Pancreas (tissue), 10 donors: Measurements from ENCODE around the gene ZNF888. TPM values are rescaled to one million over a fixed set of nuclear protein-coding genes. Genes with fewer than 3 reads are reported as not detected.
A peak's percentile ranks its signal among the peaks of the same experiment; 100 is the strongest.
"Not testable (repeated sequence)": the region's sequence is repeated elsewhere in the genome, so short reads cannot be mapped to it uniquely, and the experiment has no call there.

Source experiments
- ATAC-seq, 4 donors: fragments of 200-7000 bp; cut with Tn5 transposase; one replicate each; pipeline versions ENCODE4 v1.8.0 to v1.9.1; 2020; ENCODE audit warnings: mild to moderate bottlenecking in 4 of 4, moderate library complexity in 4 of 4
- DNase-seq, 6 donors: peaks; one replicate each; pipeline ENCODE4 v3.0.0-alpha.2; 2020
- FAIRE-seq: peaks from 2 replicates; lab custom pipeline; 2012; peaks lifted over from hg19 to GRCh38; lab: Jason Lieb, UNC
- H3K27ac ChIP-seq, 4 donors: fragments of 200-600 bp; sonication (generic); 1 replicate in 3 of 4; 2 replicates in 1 of 4; pipeline versions ENCODE4 v1.5.0 to v1.8.0; 2020
- H3K27me3 ChIP-seq, 4 donors: fragments of 200-600 bp; one replicate each; pipeline ENCODE4 v1.8.0; 2021
- H3K36me3 ChIP-seq, 3 donors: fragments of 200-600 bp; sonication (generic) in 1 of 3; one replicate each; pipeline versions ENCODE4 v1.5.0 to v1.8.0; 2020 to 2021
- H3K4me1 ChIP-seq, 3 donors: fragments of 200-600 bp; one replicate each; pipeline ENCODE4 v1.8.0; 2021
- H3K4me3 ChIP-seq, 4 donors: fragments of 200-600 bp; sonication (generic) in 2 of 4; one replicate each; pipeline versions ENCODE4 v1.5.0 to v1.8.0; 2020 to 2021
- H3K9me3 ChIP-seq, 4 donors: fragments of 200-600 bp; one replicate each; pipeline ENCODE4 v1.8.0; 2021
- WGBS, 2 donors: extraction: QIAGEN DNeasy Blood & Tissue Kit; methylation state at CpG; one replicate each; pipeline ENCODE4 v1.1.7; 2013; 5-methylcytosine and 5-hydroxymethylcytosine counted together
- intact Hi-C, 3 donors: fragments of 100-400 bp; cut with DNase I; formaldehyde crosslinking; loops; one replicate each; pipeline versions ENCODE4 v1.11.1 to v1.14.2; 2022
- polyA plus RNA-seq, 2 donors: library from polyadenylated mRNA; stranded (reverse); fragments of 200-250 nt; gene quantifications; one replicate each; pipeline ENCODE4 v1.2.3, GENCODE V29; 2013
- total RNA-seq, 6 donors: library from RNA; stranded (reverse); fragmentation: NEBNext Ultra II Directional in 4 of 6; extraction: Animal tissue kit (Norgen Biotek cat#: 25700) in 4 of 6; gene quantifications; one replicate each; pipeline versions ENCODE4 v1.2.1 to v1.2.4, GENCODE V29; 2021 to 2023
- TF ChIP-seq, protein P1 (sequence below), 4 donors: fragments of 200-600 bp; sonication (generic) in 3 of 4; IDR thresholded peaks; one replicate each; pipeline versions ENCODE4 v1.5.0 to v1.8.0; 2021; ENCODE audit warnings: antibody characterized with exemption in 4 of 4
- donor health status: healthy with polysubstance abuse.
- donor health status: DM: no; HTN: no; CAD: no; lungs with moderate emphysema.
- donor health status: DM: no; HTN: no; CAD: no.
- donor health status: control.
- donor health status: control.
- donor health status: Bipolar disorder and iron deficiency.
- donor health status: DM: yes; HTN: yes; CAD: no.
- donor health status: DM: no; HTN: no; CAD: no.
- donor health status: DM: no; HTN: no; CAD: no.
- donor health status: DM: yes; HTN: yes; CAD: no.

The ZNF888 gene
- total and polyA plus RNA-seq, 8 donors = 4.0 to 10.8 (median 5.4) TPM

DNA sequence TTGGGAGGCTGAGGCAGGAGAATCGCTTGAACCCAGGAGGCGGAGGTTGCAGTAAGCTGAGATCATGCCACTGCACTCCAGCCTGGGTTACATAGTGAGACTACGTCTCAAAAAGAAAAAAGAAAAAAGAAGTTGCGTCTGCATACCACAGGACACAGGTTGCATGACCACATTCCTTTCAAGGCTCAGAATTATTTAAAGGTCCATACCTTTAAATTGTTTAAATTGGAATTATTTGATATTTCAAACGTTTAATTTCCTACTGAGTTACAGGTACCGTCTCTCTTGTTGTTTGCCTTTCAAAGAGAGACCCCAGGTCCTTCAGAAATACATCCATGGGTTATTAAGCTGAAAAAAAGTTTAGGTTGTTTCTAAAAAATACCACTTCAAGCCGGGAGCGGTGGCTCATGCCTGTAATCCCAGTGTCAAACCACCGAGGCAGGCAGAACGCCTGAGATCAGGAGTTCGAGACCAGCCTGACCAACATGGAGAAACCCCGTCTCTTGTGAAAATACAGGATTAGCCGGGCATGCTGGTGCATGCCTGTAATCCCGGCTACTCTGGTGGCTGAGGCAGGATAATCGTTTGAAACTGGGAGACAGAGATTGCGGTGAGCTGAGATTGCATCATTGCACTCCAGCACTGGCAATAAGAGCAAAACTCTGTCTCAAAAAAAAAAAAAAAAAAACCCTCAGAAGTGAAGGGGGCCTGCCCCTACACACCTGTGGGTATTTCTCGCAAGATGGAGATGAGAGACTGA is 20.8 kb upstream of the ZNF888 start:
- TF ChIP-seq, protein P1, sequence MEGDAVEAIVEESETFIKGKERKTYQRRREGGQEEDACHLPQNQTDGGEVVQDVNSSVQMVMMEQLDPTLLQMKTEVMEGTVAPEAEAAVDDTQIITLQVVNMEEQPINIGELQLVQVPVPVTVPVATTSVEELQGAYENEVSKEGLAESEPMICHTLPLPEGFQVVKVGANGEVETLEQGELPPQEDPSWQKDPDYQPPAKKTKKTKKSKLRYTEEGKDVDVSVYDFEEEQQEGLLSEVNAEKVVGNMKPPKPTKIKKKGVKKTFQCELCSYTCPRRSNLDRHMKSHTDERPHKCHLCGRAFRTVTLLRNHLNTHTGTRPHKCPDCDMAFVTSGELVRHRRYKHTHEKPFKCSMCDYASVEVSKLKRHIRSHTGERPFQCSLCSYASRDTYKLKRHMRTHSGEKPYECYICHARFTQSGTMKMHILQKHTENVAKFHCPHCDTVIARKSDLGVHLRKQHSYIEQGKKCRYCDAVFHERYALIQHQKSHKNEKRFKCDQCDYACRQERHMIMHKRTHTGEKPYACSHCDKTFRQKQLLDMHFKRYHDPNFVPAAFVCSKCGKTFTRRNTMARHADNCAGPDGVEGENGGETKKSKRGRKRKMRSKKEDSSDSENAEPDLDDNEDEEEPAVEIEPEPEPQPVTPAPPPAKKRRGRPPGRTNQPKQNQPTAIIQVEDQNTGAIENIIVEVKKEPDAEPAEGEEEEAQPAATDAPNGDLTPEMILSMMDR (IDR thresholded peaks at IDR 0.05) = no peak
- DNase-seq (no peak), FAIRE-seq (no peak), ATAC-seq (no peak)
- H3K4me1 ChIP-seq = peaks cover 0 to 4% (median 3%) of the 10 kb centered on the region in 3 donors
- H3K9me3 ChIP-seq = peaks cover 0 to 11% (median 0%) of the 10 kb centered on the region in 4 donors
- no peaks in the 10 kb centered on the region for H3K36me3 ChIP-seq
- H3K27me3 ChIP-seq = no peaks in the 10 kb centered on the region
- 45 to 51% methylated on average over 17 of the region's 17 CpGs for WGBS, 2 donors
- intact Hi-C loops = no loop called here
- peak overlapping the region in 3 of 4 donors; percentile 49 to 84 (median 71) for H3K27ac ChIP-seq
- no peak overlapping the region for H3K4me3 ChIP-seq

DNA sequence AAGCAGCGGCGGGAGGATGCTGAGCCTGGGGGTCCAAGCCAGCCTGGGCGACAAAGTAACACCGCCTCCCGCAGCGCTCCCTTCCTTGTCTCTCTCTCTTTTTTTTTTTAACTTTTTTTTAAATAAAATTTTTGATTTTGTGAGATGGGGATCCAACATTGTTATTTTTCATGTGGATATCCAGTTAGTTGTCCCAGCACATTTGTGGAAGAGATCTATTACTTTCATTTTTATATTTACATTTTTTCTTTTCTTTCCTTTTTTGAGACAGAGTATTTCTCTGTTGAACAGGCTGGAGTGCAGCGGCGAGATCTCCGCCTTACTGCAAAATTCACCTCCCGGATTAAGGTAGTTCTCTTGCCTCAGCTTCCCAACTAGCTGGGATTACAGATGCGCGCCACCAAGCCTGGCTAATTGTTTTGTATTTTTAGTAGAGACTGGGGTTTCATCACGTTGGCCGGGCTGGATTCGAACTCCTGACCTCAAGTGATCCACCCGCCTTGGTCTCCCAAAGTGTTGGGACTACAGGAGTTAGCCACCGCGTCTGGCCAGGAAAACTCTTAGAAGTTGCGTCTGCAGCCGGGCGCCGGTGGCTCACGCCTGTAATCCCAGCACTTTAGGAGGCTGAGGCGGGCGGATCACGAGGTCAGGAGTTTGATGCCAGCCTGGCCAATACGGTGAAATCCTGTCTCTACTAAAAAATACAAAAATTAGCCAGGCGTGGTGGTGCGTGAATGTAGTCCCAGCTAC is 20.1 kb upstream of the ZNF888 start:
- Histone ChIP-seq H3K4me1 (peaks cover 0 to 6% (median 4%) of the 10 kb centered on the region in 3 donors), H3K36me3 (no peaks in the 10 kb centered on the region), H3K9me3 (peaks cover 0 to 4% (median 0%) of the 10 kb centered on the region in 4 donors), H3K27ac (peak overlapping the region; percentile 49 to 84 (median 72)), H3K4me3 (peak overlapping the region; percentile 43 to 84 (median 74)), H3K27me3 (no peaks in the 10 kb centered on the region)
- FAIRE-seq (no peak), ATAC-seq (no peak), DNase-seq (no peak)
- TF ChIP-seq, protein P1 (IDR thresholded peaks at IDR 0.05) = no peak
- WGBS, 2 donors = 63 to 67% methylated on average over 29 of the region's 29 CpGs
- intact Hi-C loops = no loop called here

DNA sequence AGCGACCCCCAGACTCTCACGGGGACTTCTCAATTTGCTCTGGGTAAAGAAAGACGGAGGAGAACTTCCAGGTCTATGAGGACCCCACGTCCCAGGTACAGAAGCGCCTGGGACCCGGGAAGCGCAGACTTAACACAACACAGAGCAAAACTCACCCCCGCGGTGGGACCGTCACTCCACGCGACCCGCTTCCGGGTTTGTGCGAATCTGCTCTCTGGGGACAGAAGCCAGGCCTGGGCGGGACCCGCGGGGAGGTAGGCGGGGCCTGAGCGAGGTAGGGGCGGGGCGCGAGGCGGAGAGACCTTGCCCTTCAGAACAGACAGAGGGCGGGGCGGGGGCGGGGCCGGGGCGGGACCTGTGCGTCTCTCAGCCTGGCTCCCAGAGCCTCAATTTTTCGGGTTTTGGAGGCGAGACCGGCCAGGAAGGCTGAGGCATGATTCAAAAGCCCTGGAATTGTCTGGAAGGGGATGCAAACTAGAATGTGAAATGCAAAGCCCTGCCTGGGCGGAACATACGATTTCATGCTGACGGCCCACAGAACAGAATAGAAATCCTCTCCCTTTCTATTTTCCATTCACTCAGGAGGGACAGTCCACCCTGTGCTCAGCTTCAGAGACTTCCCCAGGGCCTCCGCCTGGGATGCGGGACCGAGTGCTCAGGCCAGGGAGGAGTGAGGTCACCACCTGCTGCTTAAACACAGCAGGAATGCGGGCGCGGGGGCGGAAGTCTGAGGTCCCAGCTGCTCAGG is 19.3 kb upstream of the ZNF888 start:
- H3K4me1 ChIP-seq = peaks cover 0 to 13% (median 4%) of the 10 kb centered on the region in 3 donors
- FAIRE-seq = no peak
- WGBS, 2 donors = 1% methylated on average over 42 to 43 of the region's 43 CpGs

DNA sequence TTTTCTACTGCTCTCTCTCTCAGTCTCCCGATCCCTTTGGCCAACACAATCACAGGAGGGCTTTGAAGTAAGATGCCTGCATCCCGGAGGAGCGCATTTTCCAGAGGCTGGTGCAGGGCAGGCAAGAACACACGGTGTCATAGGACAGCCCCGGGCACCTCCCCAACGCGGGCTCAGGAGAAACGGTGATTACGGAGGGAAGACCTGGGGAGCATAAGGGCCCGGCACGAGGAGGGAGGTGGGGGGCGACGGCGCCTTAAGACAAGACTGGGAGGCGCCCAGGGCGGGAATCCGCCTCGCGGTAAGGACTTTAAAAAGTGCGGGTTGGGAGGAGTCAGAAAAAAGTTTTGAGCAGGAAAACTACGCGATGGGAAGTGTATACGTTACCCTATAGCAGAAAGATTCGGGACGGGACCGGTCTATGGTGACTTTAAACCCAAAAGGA is 18.7 kb upstream of the ZNF888 start:
- H3K27ac ChIP-seq = peak overlapping the region; percentile 71 to 85 (median 78)
- ATAC-seq = peak; percentile 28 to 62 (median 46)
- TF ChIP-seq, protein P1 (IDR thresholded peaks at IDR 0.05) = no peak
- H3K27me3 ChIP-seq = no peaks in the 10 kb centered on the region
- no peak for FAIRE-seq
- intact Hi-C loops = no loop called here
- DNase-seq = peak in 4 of 6 donors; percentile 38 to 64 (median 50)
- peak overlapping the region; percentile 43 to 84 (median 74) for H3K4me3 ChIP-seq
- 0 to 1% methylated on average over 26 of the region's 26 CpGs for WGBS, 2 donors
- H3K36me3 ChIP-seq = no peaks in the 10 kb centered on the region
- no peaks in the 10 kb centered on the region for H3K9me3 ChIP-seq
- peaks cover 3 to 14% (median 4%) of the 10 kb centered on the region in 3 donors for H3K4me1 ChIP-seq

More for the DNA sequence above, 19.3 kb upstream of the ZNF888 start:
- no peaks in the 10 kb centered on the region for H3K9me3 ChIP-seq
- DNase-seq (peak; percentile 92 to 98 (median 96)), ATAC-seq (peak; percentile 92 to 98 (median 96))
- H3K27me3 ChIP-seq = no peaks in the 10 kb centered on the region
- H3K36me3 ChIP-seq = no peaks in the 10 kb centered on the region
- intact Hi-C loops = no loop called here
- TF ChIP-seq, protein P1 (IDR thresholded peaks at IDR 0.05) = no peak
- peak overlapping the region; percentile 43 to 84 (median 74) for H3K4me3 ChIP-seq
- H3K27ac ChIP-seq = peak overlapping the region; percentile 71 to 85 (median 78)

DNA sequence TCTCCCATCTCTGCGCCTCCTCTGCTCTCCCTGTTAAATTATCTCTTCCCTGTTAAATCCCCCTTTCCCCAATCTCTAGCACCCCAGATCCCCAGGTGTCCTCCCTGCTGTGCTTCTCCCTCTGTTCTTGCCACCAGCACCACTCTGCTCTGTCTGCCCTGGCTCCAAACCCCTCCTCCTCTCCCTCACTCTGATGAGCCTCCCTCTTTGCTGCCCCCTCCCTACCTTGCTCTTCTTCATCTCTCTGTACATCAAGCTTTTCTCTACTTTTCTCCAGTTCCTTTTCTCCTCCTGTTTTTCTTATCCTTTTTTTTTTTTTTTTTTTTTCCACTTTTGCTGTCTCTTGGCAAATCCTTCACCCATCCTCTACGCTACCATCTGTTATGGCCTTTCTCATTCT is 18.3 kb upstream of the ZNF888 start:
- Histone ChIP-seq H3K4me3 (peak overlapping the region; percentile 43 to 84 (median 74)), H3K27ac (peak overlapping the region in 2 of 4 donors; percentile 71 to 84), H3K4me1 (peaks cover 4 to 14% (median 7%) of the 10 kb centered on the region in 3 donors)
- 42 to 45% methylated on average over 2 of the region's 2 CpGs for WGBS, 2 donors
- FAIRE-seq, H3K27me3 ChIP-seq, H3K36me3 ChIP-seq, intact Hi-C loops, H3K9me3 ChIP-seq, DNase-seq: not testable (repeated sequence)
- peak in 1 of 4 donors; percentile 12 for ATAC-seq

DNA sequence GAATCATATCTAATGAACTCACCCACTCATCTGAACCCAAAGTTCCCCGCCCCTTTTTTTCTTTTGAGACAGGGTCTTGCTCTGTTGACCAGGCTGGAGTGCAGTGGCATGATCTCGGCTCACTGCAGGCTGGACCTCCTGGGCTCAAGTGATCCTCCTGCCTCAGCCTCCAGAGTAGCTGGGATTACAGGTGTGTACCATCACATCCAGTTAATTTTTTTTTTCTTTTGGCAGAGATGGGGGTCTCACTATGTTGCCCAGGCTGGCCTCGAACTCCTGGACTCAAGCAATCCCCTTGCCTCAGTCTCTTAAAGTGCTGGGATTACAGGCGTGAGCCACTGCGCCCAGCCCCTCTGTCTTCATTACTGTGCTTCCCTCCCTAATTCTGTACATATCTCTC is 17.7 kb upstream of the ZNF888 start:
- Histone ChIP-seq H3K4me3 (peak overlapping the region in 2 of 4 donors; percentile 80 to 84), H3K4me1 (peaks cover 4 to 20% (median 13%) of the 10 kb centered on the region in 3 donors)
- H3K27ac ChIP-seq, intact Hi-C loops, H3K9me3 ChIP-seq, DNase-seq, ATAC-seq, H3K36me3 ChIP-seq, FAIRE-seq, H3K27me3 ChIP-seq: not testable (repeated sequence)
- 75 to 90% methylated on average over 5 of the region's 5 CpGs for WGBS, 2 donors
